Cardiac ventricle fibroblast (primary cell): Measurements from ENCODE around the gene TRUB1. TPM values are rescaled to one million over a fixed set of nuclear protein-coding genes. Genes with fewer than 3 reads are reported as not detected.

Source experiments
- total RNA-seq: library from RNA; depleted of rRNA; stranded (reverse); fragments of >200 nt; gene quantifications from 2 replicates; pipeline ENCODE4 v1.2.3, GENCODE V29; 2015

Gene TRUB1
- total RNA-seq: 9.9 and 15.8 TPM in 2 replicates

GRCh38 chr10:114937962-114938855, at the start of gene TRUB1:
TSS of gene TRUB1 (plus strand) at chr10:114938195. CDS start at chr10:114938254, 59 bp downstream.

Other genes starting within 250 kb of the TRUB1 start
- gene FHIP2A, start 116.4 kb upstream of the TRUB1 start, total RNA-seq: 22.8 and 26.2 TPM in 2 replicates
- under 0.01 TPM in 1 of 2 replicates, not detected in the other for gene ATRNL1, start 155.2 kb downstream of the TRUB1 start, total RNA-seq